Glutamatergic neuron (in vitro differentiated cells): ENCODE measurements around the gene TOP1. TPM values are rescaled to one million over a fixed set of nuclear protein-coding genes. Genes with fewer than 3 reads are reported as not detected.

Experiments used
- DNase-seq: peaks from one replicate; pipeline ENCODE4 v3.0.0; 2022
- H3K27ac Mint-ChIP-seq: one replicate; pipeline ENCODE4 v1.8.0; 2020; ENCODE audit warnings: mild to moderate bottlenecking, mixed read lengths, inconsistent platforms; ENCODE audit not compliant: unreplicated experiment
- H3K27me3 Mint-ChIP-seq: one replicate; pipeline ENCODE4 v1.8.0; 2020; ENCODE audit warnings: mild to moderate bottlenecking, moderate library complexity, mixed read lengths, inconsistent platforms; ENCODE audit not compliant: unreplicated experiment
- H3K36me3 Mint-ChIP-seq: one replicate; pipeline ENCODE4 v1.8.0; 2020; ENCODE audit warnings: mild to moderate bottlenecking, mixed read lengths, inconsistent platforms; ENCODE audit not compliant: unreplicated experiment
- H3K4me1 Mint-ChIP-seq: one replicate; pipeline ENCODE4 v1.8.0; 2020; ENCODE audit warnings: mild to moderate bottlenecking, low read depth, mixed read lengths, inconsistent platforms; ENCODE audit not compliant: unreplicated experiment
- H3K4me3 Mint-ChIP-seq: one replicate; pipeline ENCODE4 v1.8.0; 2020; ENCODE audit warnings: mild to moderate bottlenecking, mixed read lengths, inconsistent platforms; ENCODE audit not compliant: unreplicated experiment
- H3K9me3 Mint-ChIP-seq: one replicate; pipeline ENCODE4 v1.8.0; 2020; ENCODE audit warnings: mild to moderate bottlenecking, moderate library complexity, mixed read lengths, inconsistent platforms; ENCODE audit not compliant: unreplicated experiment
- total RNA-seq: library from RNA; stranded (reverse); fragmentation: NEBNext Ultra II Directional; extraction: Animal tissue kit (Norgen Biotek cat#: 25700); gene quantifications from one replicate; pipeline ENCODE4 v1.2.1, GENCODE V29; 2021; ENCODE audit not compliant: unreplicated experiment
- TF ChIP-seq, protein P1 (sequence below): fragments of 200-600 bp; sonication (generic); IDR thresholded peaks from one replicate; pipeline ENCODE4 v1.5.0; 2021; ENCODE audit not compliant: partially characterized antibody, unreplicated experiment

TOP1 gene
- total RNA-seq, 1 donor from 2014 or later: 68.7 TPM

DNA sequence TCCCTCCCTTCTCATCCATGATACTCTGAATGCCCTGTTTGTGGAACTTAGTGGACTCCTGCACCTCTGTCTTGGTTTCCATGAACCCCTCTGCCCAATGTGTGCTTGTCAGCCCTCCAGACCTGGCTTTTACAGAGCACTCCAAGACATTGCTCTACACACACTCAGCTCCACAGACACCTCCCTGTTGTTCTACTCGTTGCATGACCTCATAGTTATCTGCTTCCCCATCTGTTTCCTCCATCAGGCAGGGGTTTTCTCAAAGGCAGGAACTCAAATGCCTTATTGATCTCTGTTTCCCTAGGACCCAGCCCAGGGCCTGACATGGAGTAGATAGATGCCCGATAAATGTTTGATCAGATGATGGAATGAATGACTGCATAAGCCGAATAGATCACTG lies 122.0 kb downstream of the TOP1 start:
- H3K4me3 Mint-ChIP-seq: peak overlapping the region; percentile 82
- peak overlapping the region; percentile 95 for H3K27ac Mint-ChIP-seq
- H3K4me1 Mint-ChIP-seq: peaks cover 46% of the 10 kb centered on the region
- H3K9me3 Mint-ChIP-seq: peaks cover 10% of the 10 kb centered on the region
- DNase-seq: no peak
- peaks cover 12% of the 10 kb centered on the region for H3K36me3 Mint-ChIP-seq
- TF ChIP-seq, protein P1, sequence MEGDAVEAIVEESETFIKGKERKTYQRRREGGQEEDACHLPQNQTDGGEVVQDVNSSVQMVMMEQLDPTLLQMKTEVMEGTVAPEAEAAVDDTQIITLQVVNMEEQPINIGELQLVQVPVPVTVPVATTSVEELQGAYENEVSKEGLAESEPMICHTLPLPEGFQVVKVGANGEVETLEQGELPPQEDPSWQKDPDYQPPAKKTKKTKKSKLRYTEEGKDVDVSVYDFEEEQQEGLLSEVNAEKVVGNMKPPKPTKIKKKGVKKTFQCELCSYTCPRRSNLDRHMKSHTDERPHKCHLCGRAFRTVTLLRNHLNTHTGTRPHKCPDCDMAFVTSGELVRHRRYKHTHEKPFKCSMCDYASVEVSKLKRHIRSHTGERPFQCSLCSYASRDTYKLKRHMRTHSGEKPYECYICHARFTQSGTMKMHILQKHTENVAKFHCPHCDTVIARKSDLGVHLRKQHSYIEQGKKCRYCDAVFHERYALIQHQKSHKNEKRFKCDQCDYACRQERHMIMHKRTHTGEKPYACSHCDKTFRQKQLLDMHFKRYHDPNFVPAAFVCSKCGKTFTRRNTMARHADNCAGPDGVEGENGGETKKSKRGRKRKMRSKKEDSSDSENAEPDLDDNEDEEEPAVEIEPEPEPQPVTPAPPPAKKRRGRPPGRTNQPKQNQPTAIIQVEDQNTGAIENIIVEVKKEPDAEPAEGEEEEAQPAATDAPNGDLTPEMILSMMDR: no peak
- peaks cover 24% of the 10 kb centered on the region for H3K27me3 Mint-ChIP-seq

DNA sequence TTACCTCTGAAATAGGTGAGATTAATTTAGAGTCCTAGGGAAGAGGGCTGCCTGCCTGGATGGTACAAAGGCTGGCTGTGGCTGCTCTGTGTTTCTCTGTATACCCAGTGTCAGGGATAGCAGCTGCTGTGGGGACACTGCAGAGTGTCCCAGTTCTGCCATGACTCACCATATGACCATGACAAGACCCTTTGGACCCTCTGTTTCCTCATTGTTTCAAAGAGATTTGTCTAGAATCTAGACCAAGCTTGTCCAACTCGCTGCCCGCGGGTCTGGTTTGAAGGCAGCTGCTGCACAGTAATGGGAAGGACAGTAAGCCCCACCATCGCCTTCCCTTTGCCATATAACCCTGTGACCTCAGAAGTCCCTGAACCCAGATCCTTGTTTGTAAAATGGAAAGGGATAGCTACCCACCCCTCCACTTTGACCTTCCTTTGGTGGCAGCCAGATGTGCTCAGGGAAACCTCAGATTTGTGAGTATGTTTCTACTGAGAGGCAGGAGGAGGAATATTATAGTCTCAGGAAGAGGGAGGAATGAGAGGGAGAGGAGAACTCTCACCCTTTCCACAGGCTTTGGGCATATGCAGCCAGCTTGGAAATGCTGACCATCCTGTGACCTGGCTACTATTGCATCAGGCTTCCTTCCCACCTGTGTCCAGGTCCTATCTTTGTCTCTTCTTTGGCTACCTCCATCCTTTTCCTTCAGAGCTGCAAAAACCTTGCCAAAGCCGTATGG lies 122.7 kb downstream of the TOP1 start:
- Mint-ChIP-seq H3K4me1 (peaks cover 45% of the 10 kb centered on the region), H3K36me3 (peaks cover 12% of the 10 kb centered on the region), H3K27ac (peak overlapping the region; percentile 95), H3K4me3 (peak overlapping the region; percentile 82), H3K27me3 (peaks cover 24% of the 10 kb centered on the region), H3K9me3 (peaks cover 11% of the 10 kb centered on the region)
- DNase-seq: no peak
- TF ChIP-seq, protein P1: no peak

DNA sequence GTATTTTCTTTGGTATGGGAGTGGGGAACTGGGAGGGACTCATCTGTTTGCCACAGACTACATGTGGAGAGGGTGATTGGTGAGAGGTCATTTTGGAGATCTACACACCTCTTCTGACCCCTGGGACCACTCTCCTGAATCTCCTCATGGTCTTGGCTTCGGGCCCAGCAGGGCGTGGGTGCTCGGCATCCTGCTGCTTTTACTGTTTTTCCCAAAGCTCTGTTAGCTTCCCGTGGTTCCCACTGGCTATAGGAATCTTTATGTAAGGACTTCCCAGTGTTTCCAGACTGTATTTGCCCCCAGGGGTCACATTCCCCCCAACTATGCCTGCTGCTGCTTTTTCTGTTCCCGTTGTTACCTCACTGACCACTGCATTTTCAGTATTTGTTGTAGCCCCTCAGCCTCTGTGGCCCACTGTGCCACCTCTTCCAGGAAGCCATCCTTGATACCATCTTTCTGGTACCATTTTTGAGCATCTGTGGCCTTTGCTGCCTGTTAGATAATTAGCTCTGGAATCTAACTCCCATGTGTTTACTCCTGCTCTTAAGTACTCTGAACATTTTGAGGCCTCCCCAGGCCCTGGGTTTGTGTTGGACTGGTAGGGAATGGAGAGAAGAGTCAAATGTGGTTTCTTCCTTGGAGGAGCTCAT lies 123.6 kb downstream of the TOP1 start:
- peaks cover 45% of the 10 kb centered on the region for H3K4me1 Mint-ChIP-seq
- H3K27ac Mint-ChIP-seq: peak overlapping the region; percentile 63
- H3K9me3 Mint-ChIP-seq: peaks cover 10% of the 10 kb centered on the region

DNA sequence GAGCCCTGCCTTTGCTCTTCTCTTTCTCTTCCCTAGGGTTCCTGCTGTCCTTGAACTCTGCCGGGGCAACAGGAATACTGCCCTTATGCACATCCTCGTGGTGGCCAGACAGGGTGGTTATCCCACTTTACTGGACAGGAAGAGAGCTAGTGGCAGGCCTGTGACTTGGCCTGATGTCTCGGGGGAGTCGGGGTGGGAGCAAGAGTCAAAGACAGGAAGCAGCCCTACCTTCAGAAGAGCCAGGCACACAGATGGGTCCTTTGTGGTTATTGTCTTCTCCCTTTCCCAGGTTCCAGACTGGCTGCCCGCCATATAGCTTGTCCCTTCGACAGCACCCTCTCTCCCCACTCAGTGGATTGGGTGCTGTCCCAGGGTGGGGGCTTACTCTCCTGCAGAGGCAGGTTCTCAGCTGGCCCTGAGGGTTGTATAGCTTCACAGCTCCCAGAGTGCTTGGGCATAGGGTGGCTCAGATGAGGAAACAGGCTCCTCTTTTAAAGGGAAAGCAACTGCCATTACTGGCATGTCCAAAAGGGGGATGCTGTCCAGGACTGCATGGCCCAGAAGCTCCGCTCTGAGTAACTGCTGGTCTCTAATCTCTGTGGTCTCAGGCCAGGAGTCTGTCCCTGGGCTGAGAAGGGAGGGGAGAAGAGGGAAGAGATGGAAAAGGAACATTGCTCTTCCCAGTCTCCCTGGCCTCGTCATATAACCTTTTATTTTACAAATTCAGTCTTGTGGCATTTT lies 126.0 kb downstream of the TOP1 start:
- Mint-ChIP-seq H3K27ac (peak overlapping the region; percentile 69), H3K27me3 (peaks cover 19% of the 10 kb centered on the region), H3K36me3 (peaks cover 9% of the 10 kb centered on the region), H3K9me3 (peaks cover 7% of the 10 kb centered on the region), H3K4me1 (peaks cover 48% of the 10 kb centered on the region), H3K4me3 (peak overlapping the region; percentile 67)
- no peak for DNase-seq
- TF ChIP-seq, protein P1: no peak

More for the DNA sequence above, 123.6 kb downstream of the TOP1 start:
- peaks cover 12% of the 10 kb centered on the region for H3K36me3 Mint-ChIP-seq
- peaks cover 20% of the 10 kb centered on the region for H3K27me3 Mint-ChIP-seq
- H3K4me3 Mint-ChIP-seq: peak overlapping the region; percentile 8
- DNase-seq: no peak
- TF ChIP-seq, protein P1: no peak
